Panc1 (cell line): ENCODE measurements around the gene CIAO2B. TPM values are rescaled to one million over a fixed set of nuclear protein-coding genes. Genes with fewer than 3 reads are reported as not detected.
A peak's percentile ranks its signal among the peaks of the same experiment; 100 is the strongest.

ENCODE experiments used
- ATAC-seq: fragments of 200-7000 bp; cut with Tn5 transposase; 2 replicates; pipeline ENCODE4 v1.9.1; 2020; ENCODE audit warnings: mild to moderate bottlenecking, moderate library complexity
- BruUV-seq: library from RNA; stranded (reverse); fragments of 400-500 nt; replicated peaks from 2 replicates; lab custom pipeline; 2021; lab: Mats Ljungman, UMichigan
- CTCF ChIA-PET: fragments of 300-600 bp; sonication (Branson Sonifier 250); formaldehyde crosslinking; loops from one replicate; lab custom pipeline; 2022; ENCODE audit warnings: antibody characterized with exemption; lab: Charles Lee
- POLR2A ChIA-PET: fragments of 300-600 bp; sonication (Branson Sonifier 250); formaldehyde crosslinking; loops from one replicate; lab custom pipeline; 2022; ENCODE audit warnings: antibody characterized with exemption; lab: Charles Lee
- DNase-seq: peaks from one replicate; pipeline ENCODE4 v3.0.0-alpha.2; 2010; ENCODE audit warnings: low read depth, low spot score
- H3K27ac ChIP-seq: 2 replicates; pipeline ENCODE4 v1.5.1; 2011; ENCODE audit warnings: mild to moderate bottlenecking, low read length, inconsistent platforms
- H3K27me3 ChIP-seq: fragments of 200-500 bp; sonication (Bioruptor generic); 2 replicates; pipeline ENCODE4 v1.6.0; 2014; ENCODE audit warnings: low read length, inconsistent platforms; ENCODE audit not compliant: control insufficient read depth, insufficient read depth
- H3K36me3 ChIP-seq: fragments of 200-500 bp; sonication (Bioruptor generic); 2 replicates; pipeline ENCODE4 v1.5.1; 2014; ENCODE audit warnings: inconsistent platforms, mild to moderate bottlenecking, low read length, moderate library complexity; ENCODE audit not compliant: control insufficient read depth, insufficient read depth
- H3K4me1 ChIP-seq: 2 replicates; pipeline ENCODE4 v1.5.1; 2011; ENCODE audit warnings: inconsistent platforms, mild to moderate bottlenecking, low read length, moderate library complexity; ENCODE audit not compliant: control insufficient read depth, insufficient read depth
- H3K4me3 ChIP-seq, 2 experiments: 2 replicates each; pipeline ENCODE4 v1.5.1; 2011 to 2012; ENCODE audit warnings: low read depth in 2 of 2, low read length in 2 of 2, mild to moderate bottlenecking in 2 of 2, inconsistent platforms in 1 of 2, moderate library complexity in 1 of 2
- H3K9me3 ChIP-seq: fragments of 200-500 bp; sonication (Bioruptor generic); 2 replicates; pipeline ENCODE4 v1.5.1; 2014; ENCODE audit warnings: low read depth, mild to moderate bottlenecking, inconsistent platforms, low read length, moderate library complexity; ENCODE audit not compliant: control insufficient read depth, insufficient read depth
- POLR2AphosphoS5 ChIP-seq: IDR thresholded peaks from 2 replicates; pipeline ENCODE4 v1.6.1; 2012; ENCODE audit warnings: mild to moderate bottlenecking, low read depth, low read length, moderate library complexity
- REST ChIP-seq, 2 experiments: IDR thresholded peaks; 2 replicates each; pipeline ENCODE4 v1.6.1; 2011 to 2012; ENCODE audit warnings: low read depth in 2 of 2, control low read depth in 1 of 2, low read length in 1 of 2, mild to moderate bottlenecking in 1 of 2, moderate library complexity in 1 of 2; ENCODE audit not compliant: insufficient read depth in 1 of 2
- SIN3A ChIP-seq: IDR thresholded peaks from 2 replicates; pipeline ENCODE4 v1.6.1; 2012; ENCODE audit warnings: low read depth, mild to moderate bottlenecking, low read length, moderate library complexity, borderline replicate concordance; ENCODE audit not compliant: insufficient read depth
- TCF7L2 ChIP-seq: IDR thresholded peaks from 2 replicates; pipeline ENCODE4 v1.6.1; 2011; ENCODE audit warnings: mild to moderate bottlenecking, low read depth, low read length, inconsistent platforms
- in situ Hi-C: cut with HindIII; loops from 2 replicates; pipeline ENCODE4 v1.10.0; 2016; ENCODE audit warnings: low sequenced_read_pairs, low pct_unique_long_range_greater_than_20kb
- intact Hi-C: fragments of 100-400 bp; cut with micrococcal nuclease; formaldehyde crosslinking; loops from one replicate; pipeline ENCODE4 v1.10.0; 2022; ENCODE audit not compliant: unreplicated experiment
- total RNA-seq: library from RNA; stranded (reverse); gene quantifications from one replicate; pipeline ENCODE4 v1.2.1, GENCODE V29; 2021; ENCODE audit not compliant: unreplicated experiment
- TF ChIP-seq, protein P1 (sequence below): fragments of 450-650 bp; IDR thresholded peaks from 2 replicates; pipeline ENCODE4 v1.5.1; 2017; ENCODE audit warnings: mild to moderate bottlenecking

The CIAO2B gene
- total RNA-seq, 1 experiment from 2014 or later: 96.6 TPM

GRCh38 chr16:66947302-66948065 is 13.3 kb upstream of the CIAO2B start:
- ChIA-PET CTCF (no interaction called here), POLR2A (interaction anchor here (0.6 kb wide), 1 partner anchor 11 kb away, joined by 5 read pairs; no protein-coding TSS in a partner anchor)
- Histone ChIP-seq H3K36me3 (no peaks in the 10 kb centered on the region), H3K27me3 (no peaks in the 10 kb centered on the region), H3K4me3 (peak overlapping the region; percentile 39 to 57), H3K9me3 (no peaks in the 10 kb centered on the region), H3K27ac (no peak overlapping the region), H3K4me1 (no peaks in the 10 kb centered on the region)
- in situ Hi-C loops: no loop called here
- DNase-seq (peak; percentile 69), ATAC-seq (peak; percentile 87)
- TF ChIP-seq POLR2AphosphoS5: no peak
- no peak; the same call in 1 of the 2 replicates for TF ChIP-seq TCF7L2
- TF ChIP-seq, protein P1, sequence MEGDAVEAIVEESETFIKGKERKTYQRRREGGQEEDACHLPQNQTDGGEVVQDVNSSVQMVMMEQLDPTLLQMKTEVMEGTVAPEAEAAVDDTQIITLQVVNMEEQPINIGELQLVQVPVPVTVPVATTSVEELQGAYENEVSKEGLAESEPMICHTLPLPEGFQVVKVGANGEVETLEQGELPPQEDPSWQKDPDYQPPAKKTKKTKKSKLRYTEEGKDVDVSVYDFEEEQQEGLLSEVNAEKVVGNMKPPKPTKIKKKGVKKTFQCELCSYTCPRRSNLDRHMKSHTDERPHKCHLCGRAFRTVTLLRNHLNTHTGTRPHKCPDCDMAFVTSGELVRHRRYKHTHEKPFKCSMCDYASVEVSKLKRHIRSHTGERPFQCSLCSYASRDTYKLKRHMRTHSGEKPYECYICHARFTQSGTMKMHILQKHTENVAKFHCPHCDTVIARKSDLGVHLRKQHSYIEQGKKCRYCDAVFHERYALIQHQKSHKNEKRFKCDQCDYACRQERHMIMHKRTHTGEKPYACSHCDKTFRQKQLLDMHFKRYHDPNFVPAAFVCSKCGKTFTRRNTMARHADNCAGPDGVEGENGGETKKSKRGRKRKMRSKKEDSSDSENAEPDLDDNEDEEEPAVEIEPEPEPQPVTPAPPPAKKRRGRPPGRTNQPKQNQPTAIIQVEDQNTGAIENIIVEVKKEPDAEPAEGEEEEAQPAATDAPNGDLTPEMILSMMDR: peak; percentile 84
- TF ChIP-seq REST (IDR thresholded peaks at IDR 0.05; ENCODE audit: insufficient read depth in 1 of 2, low read depth in 2 of 2, low read length in 1 of 2): no peak
- TF ChIP-seq SIN3A: no peak
- intact Hi-C loops: loop anchor here (5.0 kb wide), 1 partner anchor 50 kb away; no protein-coding TSS in a partner anchor
- no TSS peak for BruUV-seq

DNA sequence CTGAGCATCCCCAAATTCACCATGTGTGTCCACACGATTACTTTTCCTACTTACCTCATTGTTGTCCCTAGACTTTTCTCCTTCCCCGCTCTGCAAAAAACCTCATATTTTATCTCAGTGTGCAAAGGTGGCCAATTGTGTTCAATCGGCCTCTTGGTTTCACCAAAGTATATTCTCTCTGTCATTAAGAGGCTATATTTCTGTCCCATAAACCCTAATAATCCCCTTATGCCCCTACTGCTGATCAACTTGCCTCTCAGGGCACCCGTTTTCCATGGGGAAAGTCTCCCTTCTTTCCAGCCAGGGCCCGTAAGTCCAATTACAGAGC is 12.7 kb upstream of the CIAO2B start:
- no TSS peak for BruUV-seq
- CTCF ChIA-PET: no interaction called here
- H3K27me3 ChIP-seq: no peaks in the 10 kb centered on the region
- H3K4me3 ChIP-seq: no peak overlapping the region
- no peak for TF ChIP-seq SIN3A
- TF ChIP-seq REST (IDR thresholded peaks at IDR 0.05; ENCODE audit: insufficient read depth in 1 of 2, low read depth in 2 of 2, low read length in 1 of 2): no peak
- no peak for TF ChIP-seq POLR2AphosphoS5
- TF ChIP-seq, protein P1: no peak
- no peak for TF ChIP-seq TCF7L2
- no peak for ATAC-seq
- no peak for DNase-seq
- POLR2A ChIA-PET: no interaction called here
- no peak overlapping the region for H3K27ac ChIP-seq
- intact Hi-C loops: loop anchor here (5.0 kb wide), 1 partner anchor 50 kb away; no protein-coding TSS in a partner anchor
- no peaks in the 10 kb centered on the region for H3K4me1 ChIP-seq
- H3K36me3 ChIP-seq: no peaks in the 10 kb centered on the region
- in situ Hi-C loops: no loop called here
- no peaks in the 10 kb centered on the region for H3K9me3 ChIP-seq
